Measurements from ENCODE around the gene ABTB2.

Gene ABTB2

DNA sequence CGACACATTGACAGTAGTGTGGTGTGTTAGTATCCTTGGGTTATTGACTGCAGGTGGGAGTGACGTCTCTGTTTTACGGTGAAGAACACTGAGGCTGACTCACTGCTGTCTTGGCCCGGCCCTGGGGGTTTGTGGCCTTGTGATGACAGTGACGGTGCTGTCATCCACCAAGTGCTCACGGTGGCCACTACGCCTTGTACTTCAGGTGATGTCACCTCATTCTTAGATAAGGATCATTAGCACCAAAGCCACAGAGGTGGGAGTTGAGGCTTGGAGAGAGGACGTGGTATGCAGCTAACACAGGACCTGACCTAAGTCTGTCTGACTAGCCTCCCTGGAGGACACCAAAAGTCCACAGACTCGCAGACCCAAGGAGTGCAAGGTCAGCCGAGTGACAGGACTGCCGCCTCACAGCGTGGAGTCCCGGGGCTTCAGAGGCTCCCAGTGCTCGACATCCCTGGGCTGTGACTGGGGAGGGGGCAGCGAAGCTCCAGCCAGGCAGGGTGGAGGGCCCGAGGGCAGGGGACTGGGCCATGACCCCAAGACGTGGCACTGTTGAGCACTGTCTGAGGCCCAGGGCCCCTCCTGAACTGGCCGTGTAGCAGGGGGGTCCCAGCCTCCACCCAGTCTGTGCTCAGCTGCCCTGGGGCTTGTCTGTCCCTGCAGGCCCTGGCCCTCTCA lies 195.9 kb downstream of the ABTB2 start:
- Histone ChIP-seq H3K27me3 (no peaks in the 10 kb centered on the region), H3K4me2 (peak overlapping the region; percentile 70), H3K9ac (no peak overlapping the region), H3K4me3 (no peak overlapping the region), H4K20me1 (no peaks in the 10 kb centered on the region), H3K27ac (no peak overlapping the region), H3K4me1 (peaks cover 41% of the 10 kb centered on the region), H3K36me3 (no peaks in the 10 kb centered on the region), H3K9me3 (no peaks in the 10 kb centered on the region)
- TF ChIP-seq Cebpa-rat (IDR thresholded peaks at IDR 0.05): no peak

DNA sequence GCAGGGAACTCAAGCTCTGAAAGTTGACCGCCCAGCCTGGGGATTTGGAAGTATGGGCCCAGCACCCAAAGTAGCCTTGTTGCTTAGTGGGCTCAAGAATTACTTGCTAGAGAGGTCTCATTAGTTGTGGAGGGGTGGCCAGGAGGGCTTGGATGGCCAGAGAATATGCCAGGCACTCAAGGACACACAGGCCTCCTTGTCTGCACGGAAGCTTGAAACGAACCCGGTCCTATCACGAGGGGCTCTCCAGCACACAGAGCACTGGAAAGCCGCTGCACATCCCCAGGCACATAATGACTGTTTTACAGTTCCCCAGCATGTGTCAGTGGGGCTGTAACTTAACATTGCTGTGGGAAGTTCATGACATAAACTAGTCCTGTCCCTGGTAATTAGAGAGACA lies 196.4 kb downstream of the ABTB2 start:
- Histone ChIP-seq H3K4me2 (peak overlapping the region; percentile 70), H3K4me1 (peaks cover 41% of the 10 kb centered on the region), H3K9ac (no peak overlapping the region), H3K27ac (no peak overlapping the region), H4K20me1 (no peaks in the 10 kb centered on the region), H3K9me3 (no peaks in the 10 kb centered on the region), H3K27me3 (no peaks in the 10 kb centered on the region), H3K4me3 (no peak overlapping the region), H3K36me3 (no peaks in the 10 kb centered on the region)
- TF ChIP-seq Cebpa-rat (IDR thresholded peaks at IDR 0.05): no peak

DNA sequence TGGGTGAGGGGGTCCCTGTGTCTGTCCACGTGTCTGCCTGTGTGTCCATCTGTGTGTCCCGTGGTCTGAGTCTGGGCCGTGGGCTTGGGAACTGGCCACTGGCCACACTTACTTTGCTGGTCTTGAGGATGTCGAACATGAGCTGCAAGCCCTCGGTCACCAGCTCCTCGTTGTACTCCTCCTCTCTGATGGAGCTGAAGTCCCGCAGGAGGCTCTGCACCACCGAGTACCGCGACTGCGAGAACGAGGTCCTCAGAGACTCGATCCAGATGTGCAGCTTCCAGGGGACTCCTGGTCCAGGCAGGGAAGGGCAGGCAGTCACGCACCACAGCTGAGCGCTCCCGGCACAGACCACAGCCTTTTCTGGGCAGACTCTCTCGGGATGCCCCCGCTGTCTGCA lies 197.0 kb downstream of the ABTB2 start:
- H3K4me1 ChIP-seq: peaks cover 41% of the 10 kb centered on the region
- no peaks in the 10 kb centered on the region for H3K27me3 ChIP-seq
- H3K9ac ChIP-seq: no peak overlapping the region
- no peak for TF ChIP-seq Cebpa-rat (IDR thresholded peaks at IDR 0.05)
- peaks cover 4% of the 10 kb centered on the region; the same call in 1 of the 2 replicates for H3K36me3 ChIP-seq
- 0 out of 2 replicates have a peak, but pooled peaks cover 1% of the 10 kb centered on the region for H4K20me1 ChIP-seq
- no peak overlapping the region for H3K4me3 ChIP-seq
- no peak overlapping the region for H3K27ac ChIP-seq
- H3K4me2 ChIP-seq: peak overlapping the region; percentile 70
- H3K9me3 ChIP-seq: no peaks in the 10 kb centered on the region

DNA sequence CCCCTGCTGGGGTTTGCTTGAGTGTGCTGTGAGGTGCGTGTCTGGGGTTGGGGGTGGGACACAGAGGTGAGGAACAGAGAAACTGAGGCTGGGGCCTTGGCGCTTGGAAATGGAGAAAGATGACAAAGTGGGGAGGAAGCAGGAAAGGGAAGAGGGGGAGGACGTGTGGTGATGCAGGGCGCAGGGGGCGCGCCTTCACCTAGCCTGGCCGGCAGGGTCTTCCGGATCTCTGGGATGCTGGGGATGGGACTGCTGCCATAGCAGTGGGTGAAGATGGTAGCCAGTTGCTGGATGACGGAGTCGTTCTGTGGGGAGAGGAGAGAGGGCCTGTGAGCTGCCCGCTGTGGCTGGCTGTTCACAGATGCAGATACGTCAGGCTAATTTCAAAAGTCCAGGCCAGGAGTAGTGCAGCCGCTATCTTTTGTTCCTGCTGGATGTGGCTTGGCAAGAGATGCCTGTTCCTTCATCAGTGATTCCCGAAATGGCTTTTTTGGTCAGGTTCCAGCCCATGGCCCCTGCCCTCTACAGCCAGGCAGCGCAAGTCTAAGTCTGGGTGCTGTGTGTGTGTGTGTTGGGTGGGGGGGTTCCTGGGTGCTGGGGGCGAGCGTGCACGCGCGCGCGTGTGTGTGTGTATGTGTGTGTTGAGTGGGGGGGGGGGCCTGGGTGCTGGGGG lies 197.6 kb downstream of the ABTB2 start:
- Histone ChIP-seq H3K27ac (no peak overlapping the region), H3K4me1 (peaks cover 46% of the 10 kb centered on the region), H3K36me3 (peaks cover 8% of the 10 kb centered on the region; the same call in 1 of the 2 replicates), H4K20me1 (0 out of 2 replicates have a peak, but pooled peaks cover 7% of the 10 kb centered on the region), H3K9ac (no peak overlapping the region), H3K9me3 (no peaks in the 10 kb centered on the region), H3K4me2 (peak overlapping the region; percentile 32; the same call in 1 of the 2 replicates), H3K27me3 (no peaks in the 10 kb centered on the region), H3K4me3 (no peak overlapping the region)
- TF ChIP-seq Cebpa-rat (IDR thresholded peaks at IDR 0.05): no peak

DNA sequence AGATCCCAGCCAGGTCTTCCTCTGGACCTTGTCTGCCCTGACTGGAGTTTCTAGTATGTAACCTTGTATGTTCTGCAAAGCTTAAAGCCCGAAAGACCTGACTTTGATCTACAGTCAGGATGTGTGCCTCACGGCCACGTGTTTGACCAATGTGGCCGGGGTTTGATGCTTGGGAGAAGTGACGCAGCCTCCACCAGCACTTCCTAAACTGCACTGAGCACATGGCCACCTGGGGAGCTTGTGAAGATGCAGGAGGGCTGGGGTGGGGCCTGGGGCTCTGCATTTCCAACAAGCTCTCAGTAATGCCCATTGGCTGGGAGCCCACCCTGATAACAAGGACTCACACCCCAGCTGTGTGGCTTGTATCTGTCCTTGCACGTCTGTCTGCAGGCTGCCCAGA lies 199.1 kb downstream of the ABTB2 start:
- Histone ChIP-seq H3K4me3 (no peak overlapping the region), H3K9ac (no peak overlapping the region), H3K27ac (no peak overlapping the region), H3K36me3 (peaks cover 12% of the 10 kb centered on the region; the same call in 1 of the 2 replicates), H3K4me1 (peaks cover 61% of the 10 kb centered on the region), H3K4me2 (peak overlapping the region; percentile 58), H4K20me1 (peaks cover 22% of the 10 kb centered on the region), H3K27me3 (no peaks in the 10 kb centered on the region), H3K9me3 (no peaks in the 10 kb centered on the region)
- no peak for TF ChIP-seq Cebpa-rat (IDR thresholded peaks at IDR 0.05)

DNA sequence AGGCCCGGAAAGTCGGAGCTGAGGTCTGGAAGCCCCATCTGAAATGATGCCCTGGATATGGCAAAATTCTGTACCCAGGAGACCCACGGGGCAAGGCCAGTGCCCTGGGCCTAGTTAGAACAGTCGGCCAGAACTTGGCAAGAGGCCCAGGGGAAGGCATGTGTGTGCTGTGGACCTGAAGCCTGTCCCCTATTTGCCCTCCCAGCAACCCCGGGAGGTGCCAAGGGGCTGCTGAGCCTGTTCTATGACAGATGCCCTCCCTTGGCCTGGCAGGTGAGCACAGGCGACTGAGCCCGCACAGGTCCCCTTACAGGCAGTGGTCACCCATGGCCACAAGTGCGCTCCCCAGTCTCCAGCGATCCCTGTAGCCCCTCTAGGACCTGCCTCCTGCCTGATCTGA lies 200.6 kb downstream of the ABTB2 start:
- Histone ChIP-seq H3K9ac (no peak overlapping the region), H3K4me3 (no peak overlapping the region), H3K36me3 (peaks cover 17% of the 10 kb centered on the region), H3K9me3 (no peaks in the 10 kb centered on the region), H3K27ac (no peak overlapping the region), H3K4me1 (peaks cover 75% of the 10 kb centered on the region), H4K20me1 (peaks cover 37% of the 10 kb centered on the region), H3K27me3 (no peaks in the 10 kb centered on the region), H3K4me2 (no peak overlapping the region)
- TF ChIP-seq Cebpa-rat (IDR thresholded peaks at IDR 0.05): no peak

DNA sequence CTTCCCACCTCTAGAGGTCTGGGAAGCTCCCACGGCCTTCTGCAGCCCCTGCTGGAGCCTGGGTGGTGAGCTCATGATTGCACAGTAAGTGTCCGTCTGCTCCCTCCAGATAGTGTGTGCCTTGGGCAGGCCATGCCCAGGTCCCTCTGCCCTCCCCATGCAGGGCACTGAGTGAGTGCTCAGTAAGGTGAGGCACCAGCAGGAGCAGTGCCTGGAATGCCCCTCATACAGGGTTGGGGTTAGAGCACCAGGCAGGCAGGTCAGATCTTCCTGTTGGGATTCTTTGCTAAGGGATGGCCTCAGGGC lies 202.1 kb downstream of the ABTB2 start:
- H3K27ac ChIP-seq: 0 out of 2 replicates have a peak overlapping the region, but pooled peaks have one; percentile 66
- no peaks in the 10 kb centered on the region for H3K9me3 ChIP-seq
- H3K9ac ChIP-seq: 0 out of 2 replicates have a peak overlapping the region, but pooled peaks have one; percentile 38
- H4K20me1 ChIP-seq: peaks cover 38% of the 10 kb centered on the region
- peaks cover 27% of the 10 kb centered on the region for H3K36me3 ChIP-seq
- TF ChIP-seq Cebpa-rat (IDR thresholded peaks at IDR 0.05): no peak
- H3K4me1 ChIP-seq: peaks cover 61% of the 10 kb centered on the region
- H3K4me3 ChIP-seq: no peak overlapping the region
- no peaks in the 10 kb centered on the region for H3K27me3 ChIP-seq
- H3K4me2 ChIP-seq: no peak overlapping the region

DNA sequence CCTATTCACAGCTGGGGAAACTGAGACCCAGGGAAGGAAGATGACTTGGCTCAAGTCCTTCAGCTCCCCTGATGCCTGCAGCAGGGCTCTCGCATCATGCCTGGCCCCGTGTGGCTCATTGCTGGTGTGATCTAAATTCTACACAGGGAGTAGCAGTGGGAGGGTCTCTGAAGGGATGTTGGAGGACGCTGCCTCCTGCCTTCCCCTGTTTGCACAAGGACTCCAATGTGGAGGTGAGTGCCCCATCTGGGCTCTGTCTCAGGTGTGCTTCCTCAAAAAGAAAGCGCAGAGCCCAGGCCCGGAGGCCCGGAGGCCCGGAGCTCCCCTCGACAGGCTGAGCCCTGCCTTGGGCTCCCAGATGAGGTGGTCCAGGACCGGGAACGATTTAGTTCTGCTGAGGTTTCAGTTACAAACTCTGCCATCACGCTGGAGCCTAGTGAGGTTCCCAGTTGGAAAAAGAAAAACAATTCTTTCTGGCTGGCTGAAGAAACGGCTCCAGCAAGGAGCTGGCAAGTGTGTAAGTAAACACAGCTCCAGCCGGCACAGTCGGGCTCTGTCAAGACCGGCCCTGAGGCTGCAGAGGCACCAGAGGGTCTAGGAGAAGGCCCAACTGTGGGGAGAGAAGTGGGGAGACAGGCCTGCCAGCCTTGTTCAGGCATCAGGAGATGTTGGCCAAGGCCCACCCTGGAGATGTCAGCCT lies 202.6 kb downstream of the ABTB2 start:
- no peaks in the 10 kb centered on the region for H3K9me3 ChIP-seq
- peaks cover 32% of the 10 kb centered on the region for H3K36me3 ChIP-seq
- H3K27ac ChIP-seq: peak overlapping the region; percentile 66

DNA sequence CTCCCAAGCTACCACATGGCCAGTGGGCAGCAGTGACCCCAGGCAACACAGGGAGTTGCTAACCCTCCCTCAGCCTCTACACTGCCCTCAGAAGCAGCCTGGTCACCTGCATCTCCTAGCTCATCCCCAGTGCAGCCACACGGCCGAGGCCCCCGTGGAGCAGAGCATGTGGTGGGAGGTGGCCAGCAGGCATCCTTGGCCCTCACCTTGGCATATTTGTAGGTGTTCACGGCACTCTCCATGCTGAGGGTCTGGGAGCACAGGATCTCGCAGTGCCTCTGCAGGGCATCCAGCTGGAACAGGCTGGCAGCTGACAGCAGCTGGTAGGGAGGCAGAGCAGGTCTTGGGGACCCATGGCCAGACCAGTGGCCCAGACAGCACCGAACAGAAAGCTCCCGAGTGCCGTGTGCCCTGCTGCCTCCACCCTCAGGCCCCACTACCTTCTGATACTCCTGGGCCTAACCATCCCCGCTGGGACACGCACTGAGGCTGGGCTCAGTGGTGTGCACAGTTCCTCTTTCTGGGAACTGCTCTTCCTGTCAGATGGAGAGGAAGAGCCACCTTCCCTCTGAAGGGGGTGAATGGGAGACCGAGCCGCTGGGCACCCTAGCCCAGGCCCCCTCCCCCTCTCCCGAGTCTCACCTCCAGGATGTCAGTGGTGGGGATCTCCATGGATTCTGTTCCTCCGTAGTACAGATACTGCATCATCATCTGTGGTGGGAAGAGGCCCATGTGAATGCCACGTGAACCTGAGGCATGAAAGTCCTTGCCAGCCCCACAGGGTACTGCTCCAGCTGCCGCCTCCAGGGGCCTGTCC lies 203.5 kb downstream of the ABTB2 start:
- H3K36me3 ChIP-seq: peaks cover 41% of the 10 kb centered on the region
- H3K4me1 ChIP-seq: peaks cover 50% of the 10 kb centered on the region
- H3K4me2 ChIP-seq: peak overlapping the region; percentile 83
- peaks cover 45% of the 10 kb centered on the region for H4K20me1 ChIP-seq
- H3K9me3 ChIP-seq: no peaks in the 10 kb centered on the region
- no peak for TF ChIP-seq Cebpa-rat (IDR thresholded peaks at IDR 0.05)
- peak overlapping the region; percentile 66 for H3K27ac ChIP-seq
- H3K27me3 ChIP-seq: no peaks in the 10 kb centered on the region
- H3K4me3 ChIP-seq: 0 out of 2 replicates have a peak overlapping the region, but pooled peaks have one; percentile 8
- H3K9ac ChIP-seq: peak overlapping the region; percentile 38

More for the DNA sequence above, 202.6 kb downstream of the ABTB2 start:
- Histone ChIP-seq H3K4me3 (no peak overlapping the region), H3K27me3 (no peaks in the 10 kb centered on the region), H4K20me1 (peaks cover 38% of the 10 kb centered on the region), H3K4me1 (peaks cover 57% of the 10 kb centered on the region), H3K4me2 (peak overlapping the region; percentile 83), H3K9ac (peak overlapping the region; percentile 38)
- no peak for TF ChIP-seq Cebpa-rat (IDR thresholded peaks at IDR 0.05)

All from BLaER1 (cell line).